H9 (cell line): ENCODE results near the gene DMWD. TPM values are rescaled to one million over a fixed set of nuclear protein-coding genes. Genes with fewer than 3 reads are reported as not detected.

Source experiments
- DNase-seq: peaks from one replicate; pipeline ENCODE4 v3.0.0-alpha.2; 2017
- H2AFZ ChIP-seq: one replicate; pipeline ENCODE4 v1.6.1; 2013; ENCODE audit warnings: mild to moderate bottlenecking, low read length, control low read depth, moderate library complexity
- H2AK5ac ChIP-seq: 2 replicates; pipeline ENCODE4 v1.6.1; 2013; ENCODE audit warnings: low read length, control low read depth, mixed read lengths; ENCODE audit not compliant: insufficient read length
- H2BK120ac ChIP-seq: one replicate; pipeline ENCODE4 v1.6.1; 2013; ENCODE audit warnings: low read depth, mild to moderate bottlenecking, low read length, control low read depth, inconsistent platforms; ENCODE audit not compliant: poor library complexity, severe bottlenecking
- H2BK12ac ChIP-seq: 2 replicates; pipeline ENCODE4 v1.6.1; 2013; ENCODE audit warnings: low read length, control low read depth, mixed read lengths, low read depth; ENCODE audit not compliant: insufficient read length
- H2BK15ac ChIP-seq: 2 replicates; pipeline ENCODE4 v1.6.1; 2013; ENCODE audit warnings: low read depth, low read length, control low read depth
- H2BK20ac ChIP-seq: one replicate; pipeline ENCODE4 v1.6.1; 2013; ENCODE audit warnings: low read depth, mild to moderate bottlenecking, low read length, control low read depth, inconsistent platforms; ENCODE audit not compliant: poor library complexity, severe bottlenecking
- H2BK5ac ChIP-seq: 2 replicates; pipeline ENCODE4 v1.6.1; 2013; ENCODE audit warnings: low read length, control low read depth, mixed read lengths; ENCODE audit not compliant: insufficient read length
- H3K14ac ChIP-seq: 2 replicates; pipeline ENCODE4 v1.6.1; 2013; ENCODE audit warnings: low read length, control low read depth; ENCODE audit not compliant: insufficient read depth
- H3K18ac ChIP-seq: 2 replicates; pipeline ENCODE4 v1.6.1; 2013; ENCODE audit warnings: low read depth, mild to moderate bottlenecking, mixed read lengths, low read length, control low read depth; ENCODE audit not compliant: insufficient read length
- H3K23ac ChIP-seq: 2 replicates; pipeline ENCODE4 v1.6.1; 2013; ENCODE audit warnings: low read length, control low read depth, mixed read lengths, low read depth; ENCODE audit not compliant: insufficient read length
- H3K23me2 ChIP-seq: 2 replicates; pipeline ENCODE4 v1.6.1; 2013; ENCODE audit warnings: low read depth, mild to moderate bottlenecking, mixed read lengths, low read length, control low read depth; ENCODE audit not compliant: insufficient read length, poor library complexity, severe bottlenecking
- H3K27ac ChIP-seq: 2 replicates; pipeline ENCODE4 v1.5.1; 2013; ENCODE audit warnings: low read length, control low read depth, mixed read lengths, low read depth; ENCODE audit not compliant: insufficient read length
- H3K27me3 ChIP-seq: 2 replicates; pipeline ENCODE4 v1.6.1; 2013; ENCODE audit warnings: low read length, control low read depth, inconsistent platforms; ENCODE audit not compliant: insufficient read depth
- H3K4ac ChIP-seq: 2 replicates; pipeline ENCODE4 v1.6.1; 2013; ENCODE audit warnings: low read depth, mild to moderate bottlenecking, control low read depth, inconsistent platforms, low read length, moderate library complexity
- H3K4me1 ChIP-seq: 2 replicates; pipeline ENCODE4 v1.6.1; 2013; ENCODE audit warnings: low read length, control low read depth, inconsistent platforms; ENCODE audit not compliant: insufficient read depth
- H3K4me2 ChIP-seq: 2 replicates; pipeline ENCODE4 v1.6.1; 2013; ENCODE audit warnings: low read length, control low read depth, mixed read lengths; ENCODE audit not compliant: insufficient read length, insufficient read depth
- H3K56ac ChIP-seq: 2 replicates; pipeline ENCODE4 v1.6.1; 2013; ENCODE audit warnings: low read depth, mild to moderate bottlenecking, mixed read lengths, low read length, control low read depth; ENCODE audit not compliant: insufficient read length
- H3K79me1 ChIP-seq: 2 replicates; pipeline ENCODE4 v1.6.1; 2013; ENCODE audit warnings: low read depth, mild to moderate bottlenecking, moderate library complexity, low read length, control low read depth, inconsistent platforms; ENCODE audit not compliant: insufficient read depth, poor library complexity, severe bottlenecking
- H3K79me2 ChIP-seq: 2 replicates; pipeline ENCODE4 v1.6.1; 2013; ENCODE audit warnings: low read length, control low read depth, inconsistent platforms; ENCODE audit not compliant: insufficient read depth
- H3K9ac ChIP-seq: 2 replicates; pipeline ENCODE4 v1.6.1; 2013; ENCODE audit warnings: low read length, control low read depth, mixed read lengths; ENCODE audit not compliant: insufficient read length; ENCODE audit errors: extremely low read depth
- H3K9me3 ChIP-seq: one replicate; pipeline ENCODE4 v1.6.1; 2013; ENCODE audit warnings: low read depth, low read length, inconsistent platforms; ENCODE audit not compliant: control insufficient read depth
- H3T11ph ChIP-seq: one replicate; pipeline ENCODE4 v1.6.1; 2013; ENCODE audit warnings: mild to moderate bottlenecking, low read length, control low read depth, inconsistent platforms
- H4K20me1 ChIP-seq: one replicate; pipeline ENCODE4 v1.6.1; 2013; ENCODE audit not compliant: control insufficient read depth, insufficient read length, insufficient read depth
- H4K5ac ChIP-seq: 2 replicates; pipeline ENCODE4 v1.6.1; 2013; ENCODE audit warnings: low read depth, mild to moderate bottlenecking, mixed read lengths, low read length, control low read depth; ENCODE audit not compliant: insufficient read length
- H4K8ac ChIP-seq: replicated peaks from 2 replicates; pipeline ENCODE4 v1.6.1; 2013; ENCODE audit warnings: low read length, control low read depth, mixed read lengths, low read depth; ENCODE audit not compliant: insufficient read length
- H4K91ac ChIP-seq: 2 replicates; pipeline ENCODE4 v1.6.1; 2013; ENCODE audit warnings: low read depth, mild to moderate bottlenecking, moderate library complexity, mixed read lengths, low read length, control low read depth; ENCODE audit not compliant: insufficient read length
- H3K27ac Mint-ChIP-seq, 3 experiments: 2 replicates in 2 of 3; 3 replicates in 1 of 3; pipeline ENCODE4 v1.8.0; 2020 to 2021; ENCODE audit warnings: mixed read lengths in 3 of 3, mild to moderate bottlenecking in 1 of 3, moderate library complexity in 1 of 3
- H3K27me3 Mint-ChIP-seq: 2 replicates; pipeline ENCODE4 v1.8.0; 2021; ENCODE audit warnings: low read depth, mild to moderate bottlenecking, moderate library complexity, mixed read lengths
- H3K36me3 Mint-ChIP-seq, 3 experiments: 2 replicates in 2 of 3; 3 replicates in 1 of 3; pipeline ENCODE4 v1.8.0; 2020 to 2021; ENCODE audit warnings: low read depth in 3 of 3, mixed read lengths in 3 of 3; ENCODE audit not compliant: insufficient read depth in 1 of 3
- H3K4me1 Mint-ChIP-seq, 2 experiments: 2 replicates each; pipeline ENCODE4 v1.8.0; 2020; ENCODE audit warnings: mixed read lengths in 2 of 2
- H3K4me3 Mint-ChIP-seq, 2 experiments: 2 replicates in 1 of 2; 3 replicates in 1 of 2; pipeline ENCODE4 v1.8.0; 2020 to 2021; ENCODE audit warnings: mild to moderate bottlenecking in 2 of 2, mixed read lengths in 2 of 2, moderate library complexity in 1 of 2
- H3K9me3 Mint-ChIP-seq, 2 experiments: 2 replicates in 1 of 2; 3 replicates in 1 of 2; pipeline ENCODE4 v1.8.0; 2020; ENCODE audit warnings: mild to moderate bottlenecking in 2 of 2, mixed read lengths in 2 of 2, moderate library complexity in 1 of 2
- CTCF ChIP-seq: fragments of 200-600 bp; sonication (generic); conservative IDR thresholded peaks from 3 replicates; pipeline ENCODE4 v1.8.0; 2021; ENCODE audit warnings: antibody characterized with exemption, mild to moderate bottlenecking
- WGBS: extraction: QIAGEN DNeasy Blood & Tissue Kit; methylation state at CpG from one replicate; pipeline ENCODE4 v1.1.7; 2013; ENCODE audit warnings: missing lambda C conversion rate, low lambda C conversion rate, mixed read lengths; ENCODE audit not compliant: insufficient read length; ENCODE audit errors: extremely low coverage; 5-methylcytosine and 5-hydroxymethylcytosine counted together
- total RNA-seq: library from RNA; stranded (reverse); gene quantifications from 2 replicates; pipeline ENCODE4 v1.2.1, GENCODE V29; 2021

DMWD gene
- total RNA-seq, 1 experiment from 2014 or later = 75.1 TPM

DNA sequence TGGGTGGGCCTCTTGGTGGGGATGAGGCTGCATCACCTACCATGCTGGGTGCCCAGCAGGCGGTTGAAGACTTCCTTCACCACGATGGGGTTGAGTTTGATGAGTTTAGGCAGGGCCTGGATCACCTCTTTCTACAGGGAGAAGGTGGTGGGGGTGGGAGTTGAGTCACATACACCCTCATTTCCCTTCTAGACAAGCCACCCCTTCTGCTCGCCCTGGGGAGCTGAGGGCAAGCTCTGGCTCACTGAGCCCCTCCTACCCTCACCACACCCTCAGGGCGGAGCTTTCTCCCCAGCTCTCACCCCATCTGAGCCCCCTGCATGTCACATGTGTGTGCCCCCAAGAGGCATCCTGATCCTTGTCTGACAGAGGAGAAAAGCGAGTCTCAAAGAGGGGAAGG lies 30.1 kb upstream of the DMWD start:
- Histone ChIP-seq H3K79me1 (no peaks in the 10 kb centered on the region), H3K9ac (no peak overlapping the region), H2BK20ac (no peak overlapping the region), H3K27me3 (no peaks in the 10 kb centered on the region), H4K20me1 (no peaks in the 10 kb centered on the region), H3K9me3 (no peaks in the 10 kb centered on the region), H2BK5ac (no peak overlapping the region), H3K4me1 (0 out of 2 replicates have a peak, but pooled peaks cover 1% of the 10 kb centered on the region), H3K23ac (no peak overlapping the region), H2BK120ac (no peak overlapping the region), H2AFZ (no peak overlapping the region), H2AK5ac (no peak overlapping the region), H3K4me2 (no peak overlapping the region), H3K79me2 (no peaks in the 10 kb centered on the region), H2BK12ac (no peak overlapping the region), H3K23me2 (no peaks in the 10 kb centered on the region), H4K91ac (no peak overlapping the region), H2BK15ac (no peak overlapping the region), H4K5ac (no peak overlapping the region), H3K56ac (no peak overlapping the region), H3K27ac (no peak overlapping the region), H3K14ac (no peak overlapping the region), H3K4ac (no peak overlapping the region), H4K8ac (no peak overlapping the region), H3K18ac (no peak overlapping the region), H3T11ph (no peak overlapping the region)
- no CpG with 5 or more reads among the region's 5 CpGs for WGBS
- H3K27ac Mint-ChIP-seq = no peak overlapping the region
- no peak for DNase-seq
- no peak for TF ChIP-seq CTCF
- H3K36me3 Mint-ChIP-seq = peaks cover 38 to 84% (median 80%) of the 10 kb centered on the region in 3 experiments
- no peaks in the 10 kb centered on the region for H3K27me3 Mint-ChIP-seq
- peaks cover 10 to 24% of the 10 kb centered on the region in 2 experiments for H3K4me1 Mint-ChIP-seq
- no peak overlapping the region for H3K4me3 Mint-ChIP-seq
- no peaks in the 10 kb centered on the region for H3K9me3 Mint-ChIP-seq
